ENCODE data around the gene ITFG1. TPM values are rescaled to one million over a fixed set of nuclear protein-coding genes. Genes with fewer than 3 reads are reported as not detected.

The ITFG1 gene
- total RNA-seq, 2 donors from 2014 or later = 17.8 to 24.6 TPM

DNA sequence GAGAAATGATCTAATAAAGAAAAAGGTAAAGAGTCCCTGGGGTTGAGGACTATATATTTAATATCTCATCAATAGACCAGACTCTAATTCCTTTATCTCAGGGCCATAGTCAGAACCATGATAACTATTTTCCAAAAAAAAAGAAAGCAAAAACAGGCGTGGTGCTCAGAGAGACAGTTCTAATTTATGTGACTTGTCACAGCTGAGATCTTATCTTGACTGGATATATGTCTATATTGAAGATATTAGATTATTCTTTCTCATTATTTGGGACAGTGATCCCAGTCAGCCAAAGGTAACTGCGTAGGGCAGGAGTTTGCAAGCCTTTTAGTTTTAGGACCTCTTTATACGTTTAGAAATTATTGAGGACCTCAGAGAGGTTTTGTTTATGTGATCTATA is 52.4 kb downstream of the ITFG1 start:
- TF ChIP-seq, protein P1, sequence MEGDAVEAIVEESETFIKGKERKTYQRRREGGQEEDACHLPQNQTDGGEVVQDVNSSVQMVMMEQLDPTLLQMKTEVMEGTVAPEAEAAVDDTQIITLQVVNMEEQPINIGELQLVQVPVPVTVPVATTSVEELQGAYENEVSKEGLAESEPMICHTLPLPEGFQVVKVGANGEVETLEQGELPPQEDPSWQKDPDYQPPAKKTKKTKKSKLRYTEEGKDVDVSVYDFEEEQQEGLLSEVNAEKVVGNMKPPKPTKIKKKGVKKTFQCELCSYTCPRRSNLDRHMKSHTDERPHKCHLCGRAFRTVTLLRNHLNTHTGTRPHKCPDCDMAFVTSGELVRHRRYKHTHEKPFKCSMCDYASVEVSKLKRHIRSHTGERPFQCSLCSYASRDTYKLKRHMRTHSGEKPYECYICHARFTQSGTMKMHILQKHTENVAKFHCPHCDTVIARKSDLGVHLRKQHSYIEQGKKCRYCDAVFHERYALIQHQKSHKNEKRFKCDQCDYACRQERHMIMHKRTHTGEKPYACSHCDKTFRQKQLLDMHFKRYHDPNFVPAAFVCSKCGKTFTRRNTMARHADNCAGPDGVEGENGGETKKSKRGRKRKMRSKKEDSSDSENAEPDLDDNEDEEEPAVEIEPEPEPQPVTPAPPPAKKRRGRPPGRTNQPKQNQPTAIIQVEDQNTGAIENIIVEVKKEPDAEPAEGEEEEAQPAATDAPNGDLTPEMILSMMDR (IDR thresholded peaks at IDR 0.05) = no peak
- no peak for TF ChIP-seq POLR2A (IDR thresholded peaks at IDR 0.05)
- Histone ChIP-seq H3K4me3 (no peak overlapping the region), H3K9me3 (no peaks in the 10 kb centered on the region), H3K36me3 (replicated peaks in 1 of 2; ENCODE audit: insufficient read depth in 1 of 2, low read depth in 2 of 2) (no peaks in the 10 kb centered on the region), H3K4me1 (no peaks in the 10 kb centered on the region), H3K27me3 (no peaks in the 10 kb centered on the region), H3K27ac (no peak overlapping the region)
- no peak for ATAC-seq
- 88 to 91% methylated on average over 3 of the region's 3 CpGs for WGBS, 2 donors
- no peak for DNase-seq
- intact Hi-C loops (cut with DNase I) = no loop called here

DNA sequence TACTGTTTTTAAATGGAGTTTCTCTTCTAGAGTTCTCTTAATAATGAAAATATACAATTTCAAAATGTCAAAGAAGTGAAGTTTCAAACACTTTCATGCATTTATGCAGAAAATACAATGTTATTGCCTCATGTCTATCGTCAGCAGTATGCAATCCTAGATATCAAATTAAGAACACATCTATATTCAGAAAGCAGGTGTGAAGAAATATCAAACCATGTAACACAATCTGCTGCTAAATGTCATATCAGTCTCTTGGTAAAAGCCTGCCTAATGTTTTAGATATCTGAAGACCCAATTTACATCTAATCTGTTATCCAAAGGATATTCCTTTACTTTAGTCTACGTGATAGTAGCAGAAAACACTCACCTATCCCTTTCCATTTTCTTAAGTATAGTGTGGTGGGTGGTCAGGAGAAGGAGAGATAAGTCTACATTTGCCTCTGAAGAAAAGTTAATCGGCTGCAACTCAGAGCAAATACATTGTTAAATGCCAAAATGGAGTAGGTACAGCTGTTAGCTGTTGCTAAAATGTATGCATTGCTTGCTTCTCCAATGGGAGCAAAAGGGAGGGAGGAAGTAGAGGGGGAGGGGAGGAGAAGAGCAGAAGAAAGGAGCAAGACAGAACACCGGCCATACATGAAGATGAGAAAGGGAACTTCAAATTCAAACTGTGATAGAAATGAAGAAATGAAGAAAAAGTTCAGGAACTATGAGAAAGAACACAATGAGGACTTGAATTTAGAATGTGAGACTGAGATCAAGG is 64.9 kb downstream of the ITFG1 start:
- H3K36me3 ChIP-seq (replicated peaks in 1 of 2; ENCODE audit: insufficient read depth in 1 of 2, low read depth in 2 of 2) = no peaks in the 10 kb centered on the region
- no peak overlapping the region for H3K4me3 ChIP-seq
- H3K27me3 ChIP-seq = no peaks in the 10 kb centered on the region
- no peaks in the 10 kb centered on the region for H3K9me3 ChIP-seq
- intact Hi-C loops (cut with DNase I) = no loop called here
- H3K4me1 ChIP-seq = no peaks in the 10 kb centered on the region
- TF ChIP-seq, protein P1 (IDR thresholded peaks at IDR 0.05) = no peak
- TF ChIP-seq POLR2A (IDR thresholded peaks at IDR 0.05) = no peak
- ATAC-seq = no peak
- no peak for DNase-seq
- no peak overlapping the region for H3K27ac ChIP-seq
- 82 to 94% methylated on average over 4 of the region's 4 CpGs for whole genome bisulfite sequencing, 2 donors

DNA sequence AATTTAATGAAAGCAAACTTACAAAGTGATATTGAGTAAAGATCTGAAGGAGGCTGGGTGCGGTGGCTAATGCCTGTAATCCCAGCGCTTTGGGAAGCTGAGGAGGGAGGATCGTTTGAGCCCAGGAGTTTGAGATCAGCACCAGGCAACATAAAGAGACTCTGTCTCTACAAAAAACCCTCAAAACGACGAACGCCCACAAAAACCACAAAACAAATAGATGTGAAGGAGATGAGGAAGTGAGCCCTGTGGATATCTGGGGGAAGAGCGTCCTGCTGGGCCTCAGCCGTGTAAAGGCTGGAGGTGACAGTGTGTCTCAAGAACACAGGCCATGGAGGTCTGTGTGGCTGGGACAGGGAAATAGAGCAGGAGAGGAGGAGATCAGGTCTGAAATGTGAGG is 68.8 kb downstream of the ITFG1 start:
- H3K36me3 ChIP-seq (replicated peaks in 1 of 2; ENCODE audit: insufficient read depth in 1 of 2, low read depth in 2 of 2) = no peaks in the 10 kb centered on the region
- H3K4me3 ChIP-seq = no peak overlapping the region
- intact Hi-C loops (cut with DNase I) = no loop called here
- H3K27ac ChIP-seq = no peak overlapping the region
- H3K4me1 ChIP-seq = no peaks in the 10 kb centered on the region
- no peak for ATAC-seq
- WGBS, 2 donors = 72 to 83% methylated on average over 8 of the region's 8 CpGs
- no peaks in the 10 kb centered on the region for H3K9me3 ChIP-seq
- DNase-seq = peak in 1 of 4 donors; percentile 6
- TF ChIP-seq, protein P1 (IDR thresholded peaks at IDR 0.05) = no peak
- TF ChIP-seq POLR2A (IDR thresholded peaks at IDR 0.05) = no peak
- H3K27me3 ChIP-seq = no peaks in the 10 kb centered on the region

DNA sequence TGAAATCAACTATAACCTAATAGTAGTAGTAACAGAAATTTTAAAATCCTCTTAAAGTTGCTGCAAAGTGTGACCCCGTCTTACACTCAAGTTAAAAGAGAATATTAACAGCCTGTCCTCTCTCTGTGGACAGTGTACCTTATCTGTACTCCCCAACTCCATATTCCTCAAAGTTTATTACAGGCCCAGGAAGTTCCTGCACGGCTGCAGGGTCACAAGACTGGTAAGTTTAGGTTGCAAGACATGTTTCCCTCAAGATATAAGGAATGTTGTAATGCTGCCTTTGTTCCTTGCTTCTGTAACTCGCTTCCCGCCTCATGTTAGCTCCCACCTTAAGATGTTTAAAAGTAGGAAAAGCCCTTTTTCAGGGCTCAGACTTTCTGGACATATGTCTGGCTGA is 72.2 kb downstream of the ITFG1 start:
- H3K4me1 ChIP-seq = no peaks in the 10 kb centered on the region
- no peak overlapping the region for H3K4me3 ChIP-seq
- TF ChIP-seq, protein P1 (IDR thresholded peaks at IDR 0.05) = no peak
- no peak for TF ChIP-seq POLR2A (IDR thresholded peaks at IDR 0.05)
- ATAC-seq (no peak), DNase-seq (no peak)
- H3K27me3 ChIP-seq = no peaks in the 10 kb centered on the region
- H3K36me3 ChIP-seq (replicated peaks in 1 of 2; ENCODE audit: insufficient read depth in 1 of 2, low read depth in 2 of 2) = no peaks in the 10 kb centered on the region
- no peak overlapping the region for H3K27ac ChIP-seq
- intact Hi-C loops (cut with DNase I) = no loop called here
- no peaks in the 10 kb centered on the region for H3K9me3 ChIP-seq
- 94 to 96% methylated on average over 4 of the region's 4 CpGs for whole genome bisulfite sequencing, 2 donors

All from body of pancreas (tissue), 4 donors.